T-helper 2 cell (primary cell): ENCODE data around the gene GPX3.

Experiments used
- DNase-seq, 5 experiments: peaks; one replicate each; pipeline versions ENCODE4 v3.0.0 to v3.0.0-alpha.2; 2012 to 2022

Gene GPX3

GRCh38 chr5:151034422-151035379 lies 14.3 kb downstream of the GPX3 start:
- DNase-seq, result no peak

GRCh38 chr5:151036556-151036955 lies 16.2 kb downstream of the GPX3 start:
- DNase-seq, result no peak

- no peak for DNase-seq
Measured at GRCh38 chr5:151037561-151038411, 17.4 kb downstream of the GPX3 start.

- no peak for DNase-seq
Measured at GRCh38 chr5:151038412-151038745, 18.0 kb downstream of the GPX3 start.

GRCh38 chr5:151038801-151039238 lies 18.4 kb downstream of the GPX3 start:
- no peak for DNase-seq

GRCh38 chr5:151039665-151040064 lies 19.3 kb downstream of the GPX3 start:
- no peak for DNase-seq

- no peak for DNase-seq
Measured at GRCh38 chr5:151040211-151040747, 19.9 kb downstream of the GPX3 start.

GRCh38 chr5:151041577-151042268 lies 21.3 kb downstream of the GPX3 start:
- DNase-seq, result no peak

- DNase-seq, result no peak
Measured at GRCh38 chr5:151042453-151043093, 22.2 kb downstream of the GPX3 start.

GRCh38 chr5:151047814-151048425 lies 27.5 kb downstream of the GPX3 start:
- peak in 1 of 5 experiments; percentile 30 for DNase-seq

- no peak for DNase-seq
Measured at GRCh38 chr5:151048526-151048925, 28.1 kb downstream of the GPX3 start.

- peak; percentile 20 to 67 (median 54) for DNase-seq
Measured at GRCh38 chr5:151051066-151051930, 30.9 kb downstream of the GPX3 start.

GRCh38 chr5:151051931-151052608 lies 31.7 kb downstream of the GPX3 start:
- DNase-seq, result no peak

- no peak for DNase-seq
Measured at GRCh38 chr5:151052836-151053235, 32.4 kb downstream of the GPX3 start.

GRCh38 chr5:151053796-151054462 lies 33.5 kb downstream of the GPX3 start:
- no peak for DNase-seq

- DNase-seq, result no peak
Measured at GRCh38 chr5:151054709-151055108, 34.3 kb downstream of the GPX3 start.

GRCh38 chr5:151055336-151055735 lies 34.9 kb downstream of the GPX3 start:
- no peak for DNase-seq

- no peak for DNase-seq
Measured at GRCh38 chr5:151056379-151057325, 36.3 kb downstream of the GPX3 start.
